Vagina (tissue), 2 donors: ENCODE measurements around the gene FGB.

Experiments
- CTCF ChIP-seq, 3 experiments: fragments of 450-650 bp in 2 of 3; fragments of 200-600 bp in 1 of 3; sonication (generic) in 1 of 3; IDR thresholded peaks; one replicate each; pipeline ENCODE4 v1.5.1; 2017 to 2019; ENCODE audit warnings: antibody characterized with exemption in 3 of 3, mild to moderate bottlenecking in 2 of 3, moderate library complexity in 2 of 3
- POLR2A ChIP-seq, 2 donors: fragments of 450-650 bp; IDR thresholded peaks; one replicate each; pipeline ENCODE4 v1.6.1; 2017; ENCODE audit warnings: antibody characterized with exemption in 2 of 2, mild to moderate bottlenecking in 2 of 2, moderate library complexity in 2 of 2
- POLR2AphosphoS5 ChIP-seq, 2 donors: sonication (generic); formaldehyde crosslinking; IDR thresholded peaks; one replicate each; pipeline ENCODE4 v1.9.0; 2017; ENCODE audit warnings: antibody characterized with exemption in 2 of 2, mild to moderate bottlenecking in 2 of 2, low read depth in 1 of 2; ENCODE audit not compliant: insufficient read depth in 1 of 2

- TF ChIP-seq POLR2A (IDR thresholded peaks at IDR 0.05) (no peak), CTCF (IDR thresholded peaks at IDR 0.05) (no peak), POLR2AphosphoS5 (IDR thresholded peaks at IDR 0.05; ENCODE audit: insufficient read depth in 1 of 2, low read depth in 1 of 2) (no peak)
Observed at GRCh38 chr4:154526151-154526550, 36.7 kb upstream of the FGB start.
